ENCODE data around the gene TFPT. TPM values are rescaled to one million over a fixed set of nuclear protein-coding genes. Genes with fewer than 3 reads are reported as not detected.
A peak's percentile ranks its signal among the peaks of the same experiment; 100 is the strongest.

TFPT gene
- total RNA-seq, 3 donors from 2014 or later = 9.8 to 18.2 (median 15.3) TPM

- H3K4me1 ChIP-seq (ENCODE audit: low read depth) = peaks cover 24% of the 10 kb centered on the region
- peaks cover 7% of the 10 kb centered on the region for H3K36me3 ChIP-seq (ENCODE audit: low read depth)
- DNase-seq = no peak
- ATAC-seq = no peak
- H3K4me3 ChIP-seq = no peak overlapping the region
- H3K9me3 ChIP-seq = no peaks in the 10 kb centered on the region
- intact Hi-C loops (cut with DNase I, micrococcal nuclease) = no loop called here
- TF ChIP-seq CTCF (IDR thresholded peaks at IDR 0.05) = no peak
Observed at GRCh38 chr19:54156953-54157352, 41.5 kb upstream of the TFPT start.

GRCh38 chr19:54156490-54156889 is 41.0 kb upstream of the TFPT start:
- H3K4me1 ChIP-seq (ENCODE audit: low read depth) = peaks cover 19% of the 10 kb centered on the region
- DNase-seq (no peak), ATAC-seq (no peak)
- H3K9me3 ChIP-seq = no peaks in the 10 kb centered on the region
- peaks cover 12% of the 10 kb centered on the region for H3K36me3 ChIP-seq (ENCODE audit: low read depth)
- no peak overlapping the region for H3K4me3 ChIP-seq
- intact Hi-C loops (cut with DNase I, micrococcal nuclease) = no loop called here
- TF ChIP-seq CTCF (IDR thresholded peaks at IDR 0.05) = no peak

- TF ChIP-seq CTCF (IDR thresholded peaks at IDR 0.05) = no peak
- intact Hi-C loops (cut with DNase I, micrococcal nuclease) = no loop called here
- DNase-seq = peak in 1 of 3 donors; percentile 38
- Histone ChIP-seq H3K36me3 (ENCODE audit: low read depth) (peaks cover 15% of the 10 kb centered on the region), H3K9me3 (no peaks in the 10 kb centered on the region), H3K4me3 (no peak overlapping the region), H3K4me1 (ENCODE audit: low read depth) (peaks cover 13% of the 10 kb centered on the region)
- ATAC-seq = no peak
Observed at GRCh38 chr19:54155694-54156093, 40.2 kb upstream of the TFPT start.

- intact Hi-C loops (cut with DNase I, micrococcal nuclease) = no loop called here
- no peak for ATAC-seq
Observed at GRCh38 chr19:54154603-54155345, 39.3 kb upstream of the TFPT start.

GRCh38 chr19:54153731-54154326 is 38.4 kb upstream of the TFPT start:
- DNase-seq = no peak
- intact Hi-C loops (cut with DNase I, micrococcal nuclease) = no loop called here
- Histone ChIP-seq H3K9me3 (no peaks in the 10 kb centered on the region), H3K4me1 (ENCODE audit: low read depth) (peaks cover 6% of the 10 kb centered on the region), H3K4me3 (no peak overlapping the region), H3K36me3 (ENCODE audit: low read depth) (peaks cover 18% of the 10 kb centered on the region)
- no peak for ATAC-seq
- no peak for TF ChIP-seq CTCF (IDR thresholded peaks at IDR 0.05)

More at GRCh38 chr19:54154603-54155345, 39.3 kb upstream of the TFPT start:
- Histone ChIP-seq H3K4me3 (no peak overlapping the region), H3K9me3 (no peaks in the 10 kb centered on the region), H3K36me3 (ENCODE audit: low read depth) (peaks cover 18% of the 10 kb centered on the region), H3K4me1 (ENCODE audit: low read depth) (peaks cover 8% of the 10 kb centered on the region)
- TF ChIP-seq CTCF (IDR thresholded peaks at IDR 0.05) = no peak
- peak in 1 of 3 donors; percentile 33 for DNase-seq
